GM12878 (cell line): Measurements from ENCODE around the gene MAPKAPK3. TPM values are rescaled to one million over a fixed set of nuclear protein-coding genes. Genes with fewer than 3 reads are reported as not detected.

Source experiments
- ATAC-seq: fragments of 200-7000 bp; cut with Tn5 transposase; 3 replicates; pipeline ENCODE4 v1.9.1; 2020; ENCODE audit warnings: mild to moderate bottlenecking, moderate library complexity
- BruUV-seq: library from RNA; stranded (reverse); fragments of 400-500 nt; replicated peaks from 2 replicates; lab custom pipeline; 2021; lab: Mats Ljungman, UMichigan
- CTCF ChIA-PET: fragments of 300-600 bp; sonication (Branson Sonifier 250); formaldehyde crosslinking; extraction: SDS; loops from one replicate; lab custom pipeline; 2021; ENCODE audit warnings: inconsistent platforms; lab: Yijun Ruan, JAX
- POLR2A ChIA-PET: fragments of 350-600 bp; formaldehyde crosslinking; extraction: SDS; loops from one replicate; lab custom pipeline; 2021; ENCODE audit warnings: inconsistent platforms; lab: Charles Lee
- RAD21 ChIA-PET: fragments of 300-600 bp; sonication (Branson Sonifier 250); formaldehyde crosslinking; loops from one replicate; lab custom pipeline; 2023; ENCODE audit warnings: antibody characterized with exemption; ENCODE audit not compliant: unreplicated experiment; lab: Charles Lee
- SMC1A ChIA-PET: fragments of 300-600 bp; sonication (Branson Sonifier 250); formaldehyde crosslinking; loops from one replicate; lab custom pipeline; 2023; ENCODE audit not compliant: unreplicated experiment, uncharacterized antibody; lab: Charles Lee
- DNase-seq: peaks from one replicate; pipeline ENCODE4 v3.0.0-alpha.2; 2011; ENCODE audit warnings: low read depth, low spot score
- FAIRE-seq: peaks from 3 replicates; lab custom pipeline; 2011; peaks lifted over from hg19 to GRCh38; lab: Jason Lieb, UNC
- H2AFZ ChIP-seq: 2 replicates; pipeline ENCODE4 v1.6.0; 2011; ENCODE audit warnings: low read depth, low read length, control low read depth; ENCODE audit not compliant: control insufficient read depth
- H3K27ac ChIP-seq: 2 replicates; pipeline ENCODE4 v1.5.1; 2011; ENCODE audit warnings: control low read depth; ENCODE audit not compliant: control insufficient read depth, insufficient read depth
- H3K27me3 ChIP-seq, 2 experiments: replicated peaks in 1 of 2; 2 replicates each; pipeline versions ENCODE4 v1.6.0 to v1.6.1; 2011; ENCODE audit warnings: low read length in 1 of 2; ENCODE audit not compliant: control insufficient read depth in 2 of 2, insufficient read depth in 2 of 2
- H3K36me3 ChIP-seq, 2 experiments: 2 replicates each; pipeline ENCODE4 v1.5.1; 2011; ENCODE audit warnings: low read length in 1 of 2; ENCODE audit not compliant: control insufficient read depth in 2 of 2, insufficient read depth in 2 of 2
- H3K4me1 ChIP-seq: 2 replicates; pipeline ENCODE4 v1.6.1; 2011; ENCODE audit warnings: mild to moderate bottlenecking, low read length, moderate library complexity, mixed read lengths; ENCODE audit not compliant: control insufficient read depth, insufficient read depth
- H3K4me2 ChIP-seq: 2 replicates; pipeline ENCODE4 v1.6.0; 2011; ENCODE audit warnings: control low read depth; ENCODE audit not compliant: control insufficient read depth, insufficient read depth
- H3K4me3 ChIP-seq: fragments of 200-600 bp; sonication (generic); 2 replicates; pipeline ENCODE4 v1.5.1; 2016
- H3K79me2 ChIP-seq: 2 replicates; pipeline ENCODE4 v1.6.0; 2011; ENCODE audit warnings: low read length; ENCODE audit not compliant: control insufficient read depth, insufficient read depth
- H3K9ac ChIP-seq: 2 replicates; pipeline ENCODE4 v1.8.0; 2011; ENCODE audit warnings: low read length, control low read depth, mixed read lengths; ENCODE audit not compliant: control insufficient read depth, insufficient read depth
- H3K9me3 ChIP-seq: replicated peaks from 3 replicates; pipeline ENCODE4 v1.5.1; 2011; ENCODE audit warnings: mild to moderate bottlenecking, low read length; ENCODE audit not compliant: control insufficient read depth, insufficient read depth
- H4K20me1 ChIP-seq: 2 replicates; pipeline ENCODE4 v1.6.0; 2011; ENCODE audit not compliant: control insufficient read depth, insufficient read depth
- CHD1 ChIP-seq: IDR thresholded peaks from 2 replicates; pipeline ENCODE4 v1.6.1; 2012; ENCODE audit warnings: low read depth, low read length, improper control_type of control experiment
- CREB1 ChIP-seq: IDR thresholded peaks from 2 replicates; pipeline ENCODE4 v1.6.1; 2012; ENCODE audit warnings: low read depth, mild to moderate bottlenecking, inconsistent platforms
- EED ChIP-seq: sonication (generic); IDR thresholded peaks from 2 replicates; pipeline ENCODE4 v1.6.1; 2016; ENCODE audit warnings: antibody characterized with exemption, low read depth
- ETV6 ChIP-seq, 2 experiments: fragments of 450-650 bp in 1 of 2; IDR thresholded peaks in 1 of 2; conservative IDR thresholded peaks in 1 of 2; 2 replicates each; pipeline ENCODE4 v1.6.1; 2014; ENCODE audit warnings: antibody characterized with exemption in 1 of 2, borderline replicate concordance in 1 of 2, low read depth in 1 of 2, mild to moderate bottlenecking in 1 of 2, moderate library complexity in 1 of 2
- JUND ChIP-seq: IDR thresholded peaks from 2 replicates; pipeline ENCODE4 v1.6.1; 2012; ENCODE audit warnings: low read depth, mild to moderate bottlenecking, low read length, improper control_type of control experiment, moderate library complexity
- MEF2A ChIP-seq: IDR thresholded peaks from 2 replicates; pipeline ENCODE4 v1.6.1; 2011; ENCODE audit warnings: low read depth, mild to moderate bottlenecking, low read length, moderate library complexity; ENCODE audit not compliant: insufficient read depth
- MTA2 ChIP-seq: fragments of 450-650 bp; IDR thresholded peaks from 2 replicates; pipeline ENCODE4 v1.6.1; 2016; ENCODE audit warnings: low read depth, mild to moderate bottlenecking, moderate library complexity
- SP1 ChIP-seq: IDR thresholded peaks from one replicate; pipeline ENCODE4 v1.6.1; 2011; ENCODE audit warnings: low read depth, low read length
- USF1 ChIP-seq: IDR thresholded peaks from 2 replicates; pipeline ENCODE4 v1.6.1; 2011; ENCODE audit warnings: borderline replicate concordance, low read depth, mild to moderate bottlenecking, moderate library complexity, mixed read lengths, low read length; ENCODE audit not compliant: insufficient read depth; ENCODE audit errors: extremely low read length
- ZBTB40 ChIP-seq: fragments of 450-650 bp; IDR thresholded peaks from 2 replicates; pipeline ENCODE4 v1.6.1; 2016; ENCODE audit warnings: mild to moderate bottlenecking, moderate library complexity, borderline replicate concordance
- ZNF207 ChIP-seq: fragments of 450-650 bp; IDR thresholded peaks from 2 replicates; pipeline ENCODE4 v1.6.1; 2014; ENCODE audit warnings: antibody characterized with exemption, mild to moderate bottlenecking, borderline replicate concordance
- WGBS: methylation state at CpG from one replicate; pipeline ENCODE4 v1.1.6; 2016; ENCODE audit warnings: low lambda C conversion rate; ENCODE audit not compliant: insufficient replicate concordance, insufficient coverage; ENCODE audit errors: missing lambda C conversion rate; 5-methylcytosine and 5-hydroxymethylcytosine counted together
- in situ Hi-C: fragments of 300-500 bp; cut with MboI; formaldehyde crosslinking; loops from 9 replicates; pipeline ENCODE4 v1.14.3; 2018; ENCODE audit warnings: mixed read lengths
- intact Hi-C: fragments of 100-400 bp; cut with micrococcal nuclease; formaldehyde crosslinking; loops from one replicate; pipeline ENCODE4 v1.14.2; 2022; ENCODE audit not compliant: unreplicated experiment
- polyA plus RNA-seq, 11 experiments: library from polyadenylated mRNA; depleted of rRNA in 4 of 11; unstranded in 6 of 11; stranded (reverse) in 5 of 11; fragments of >200 nt; fragmentation: Nextera tagmentation in 4 of 11; fragmentation: Illumina TruSeq in 1 of 11; extraction: Ambion mirVana in 4 of 11; extraction: Trizol in 1 of 11; gene quantifications; 1 replicate in 1 of 11; 2 replicates in 10 of 11; pipeline versions ENCODE4 v1.2.1 to v1.2.3, GENCODE V29; 2011 to 2016; ENCODE audit warnings: inconsistent platforms in 2 of 11, missing spikeins in 2 of 11, low read depth in 1 of 11
- total RNA-seq, 4 experiments: library from RNA; depleted of rRNA in 3 of 4; stranded (reverse); fragments of >200 nt in 3 of 4; fragmentation: Illumina TruSeq in 1 of 4; extraction: Trizol in 1 of 4; gene quantifications; 2 replicates each; pipeline versions ENCODE4 v1.2.1 to v1.2.3, GENCODE V29; 2013 to 2021

The MAPKAPK3 gene
- total and polyA plus RNA-seq, 10 of the 15 experiments (the other 5 are each of a cell fraction or from before 2014, with no cell fraction given), result 7.9 to 66.0 (median 39.0) TPM

GRCh38 chr3:50637945-50638344 lies 21.0 kb downstream of the MAPKAPK3 start:
- no peaks in the 10 kb centered on the region for H3K27me3 ChIP-seq
- ChIA-PET POLR2A (no interaction called here), CTCF (interaction anchor here (1.0 to 1.4 kb wide), 2 partner anchors 15 to 22 kb away, joined by 3 read pairs; no protein-coding TSS in a partner anchor), SMC1A (no interaction called here), RAD21 (no interaction called here)
- H2AFZ ChIP-seq, result no peak overlapping the region
- H4K20me1 ChIP-seq, result no peaks in the 10 kb centered on the region
- TF ChIP-seq SP1, result no peak
- TF ChIP-seq ETV6 (conservative IDR thresholded peaks at IDR 0.05 in 1 of 2, IDR thresholded peaks at IDR 0.05 in 1 of 2; ENCODE audit: borderline replicate concordance in 1 of 2, low read depth in 1 of 2), result no peak
- no peak for TF ChIP-seq MTA2
- no peak for TF ChIP-seq ZNF207
- no peak for TF ChIP-seq MEF2A
- no peak for TF ChIP-seq CREB1
- no peak for TF ChIP-seq EED
- no peak for TF ChIP-seq JUND
- TF ChIP-seq CHD1, result no peak
- TF ChIP-seq ZBTB40, result no peak
- TF ChIP-seq USF1, result no peak
- in situ Hi-C loops (no loop called here), intact Hi-C loops (no loop called here)
- H3K4me2 ChIP-seq, result no peak overlapping the region
- peaks cover 4% of the 10 kb centered on the region for H3K4me1 ChIP-seq
- H3K4me3 ChIP-seq, result no peak overlapping the region
- 33% methylated on average over 3 of the region's 3 CpGs for WGBS
- BruUV-seq, result no TSS peak
- no peaks in the 10 kb centered on the region for H3K9me3 ChIP-seq
- H3K9ac ChIP-seq, result no peak overlapping the region
- H3K36me3 ChIP-seq, result peaks cover 0 to 6% of the 10 kb centered on the region in 2 experiments; a peak in 2 of 4 replicates
- H3K27ac ChIP-seq, result no peak overlapping the region
- DNase-seq (no peak), FAIRE-seq (no peak), ATAC-seq (no peak)
- H3K79me2 ChIP-seq, result no peaks in the 10 kb centered on the region
